HUES48 (cell line): ENCODE results near the gene STARD10.

Experiments used
- H3K27ac ChIP-seq: one replicate; pipeline ENCODE4 v1.7.0; 2013; ENCODE audit warnings: low read depth, low read length, inconsistent platforms
- H3K27me3 ChIP-seq: 2 replicates; pipeline ENCODE4 v1.6.1; 2013; ENCODE audit warnings: mild to moderate bottlenecking, low read length; ENCODE audit not compliant: control insufficient read depth, insufficient read depth
- H3K36me3 ChIP-seq: 2 replicates; pipeline ENCODE4 v1.6.1; 2013; ENCODE audit warnings: low read length; ENCODE audit not compliant: control insufficient read depth, insufficient read depth
- H3K4me1 ChIP-seq: 2 replicates; pipeline ENCODE4 v1.6.1; 2013; ENCODE audit warnings: mild to moderate bottlenecking, low read length; ENCODE audit not compliant: control insufficient read depth, insufficient read depth
- H3K4me3 ChIP-seq: 2 replicates; pipeline ENCODE4 v1.5.1; 2013; ENCODE audit warnings: mild to moderate bottlenecking, low read depth, low read length
- H3K9ac ChIP-seq: 2 replicates; pipeline ENCODE4 v1.6.1; 2013; ENCODE audit warnings: mild to moderate bottlenecking, low read depth, low read length, moderate library complexity
- H3K9me3 ChIP-seq: 2 replicates; pipeline ENCODE4 v1.6.1; 2013; ENCODE audit warnings: low read length; ENCODE audit not compliant: control insufficient read depth, insufficient read depth

STARD10 gene

DNA sequence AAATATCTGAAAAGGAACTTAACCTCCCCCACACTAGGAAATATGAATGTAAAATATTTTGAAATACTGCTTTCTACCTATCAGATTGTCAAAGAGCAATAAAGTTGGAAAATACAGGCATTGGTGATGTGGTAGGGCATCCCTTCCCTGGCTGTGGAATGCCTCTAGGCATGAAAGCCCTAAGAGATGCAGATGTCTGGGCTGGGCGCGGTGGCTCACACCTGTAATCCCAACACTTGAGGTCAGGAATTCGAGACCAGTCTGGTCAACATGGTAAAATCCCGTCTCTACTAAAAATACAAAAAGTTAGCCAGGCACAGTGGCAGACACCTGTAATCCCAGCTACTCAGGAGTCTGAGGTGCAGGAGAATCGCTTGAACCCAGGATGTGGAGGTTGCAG is 63.6 kb downstream of the STARD10 start:
- Histone ChIP-seq H3K9ac (no peak overlapping the region), H3K27ac (no peak overlapping the region), H3K27me3 (no peaks in the 10 kb centered on the region), H3K36me3 (no peaks in the 10 kb centered on the region), H3K9me3 (no peaks in the 10 kb centered on the region), H3K4me1 (peaks cover 11% of the 10 kb centered on the region), H3K4me3 (no peak overlapping the region)

DNA sequence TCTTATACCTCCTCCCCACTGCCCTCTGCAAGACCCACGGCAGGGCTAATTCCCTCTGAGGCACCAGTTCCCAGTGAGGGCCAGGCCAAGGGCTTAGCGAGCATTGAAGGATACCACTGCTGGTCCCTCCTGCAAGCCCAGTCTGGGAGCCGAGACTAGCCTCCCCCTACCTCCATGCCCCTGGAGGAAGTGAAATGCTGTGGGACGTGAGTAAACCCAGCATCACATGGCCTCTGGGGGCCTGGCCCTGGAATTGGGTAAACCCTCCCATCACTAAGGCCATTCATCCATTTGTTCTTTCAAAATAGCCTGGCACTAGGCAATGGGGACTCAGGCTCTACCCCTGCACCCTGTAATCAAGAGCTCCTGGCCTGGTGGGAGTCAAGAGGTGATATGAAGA is 66.3 kb downstream of the STARD10 start:
- no peak overlapping the region for H3K4me3 ChIP-seq
- no peaks in the 10 kb centered on the region for H3K9me3 ChIP-seq
- H3K9ac ChIP-seq, result no peak overlapping the region
- H3K36me3 ChIP-seq, result 0 out of 2 replicates have a peak, but pooled peaks cover 7% of the 10 kb centered on the region
- peaks cover 11% of the 10 kb centered on the region for H3K4me1 ChIP-seq
- no peak overlapping the region for H3K27ac ChIP-seq
- H3K27me3 ChIP-seq, result no peaks in the 10 kb centered on the region

DNA sequence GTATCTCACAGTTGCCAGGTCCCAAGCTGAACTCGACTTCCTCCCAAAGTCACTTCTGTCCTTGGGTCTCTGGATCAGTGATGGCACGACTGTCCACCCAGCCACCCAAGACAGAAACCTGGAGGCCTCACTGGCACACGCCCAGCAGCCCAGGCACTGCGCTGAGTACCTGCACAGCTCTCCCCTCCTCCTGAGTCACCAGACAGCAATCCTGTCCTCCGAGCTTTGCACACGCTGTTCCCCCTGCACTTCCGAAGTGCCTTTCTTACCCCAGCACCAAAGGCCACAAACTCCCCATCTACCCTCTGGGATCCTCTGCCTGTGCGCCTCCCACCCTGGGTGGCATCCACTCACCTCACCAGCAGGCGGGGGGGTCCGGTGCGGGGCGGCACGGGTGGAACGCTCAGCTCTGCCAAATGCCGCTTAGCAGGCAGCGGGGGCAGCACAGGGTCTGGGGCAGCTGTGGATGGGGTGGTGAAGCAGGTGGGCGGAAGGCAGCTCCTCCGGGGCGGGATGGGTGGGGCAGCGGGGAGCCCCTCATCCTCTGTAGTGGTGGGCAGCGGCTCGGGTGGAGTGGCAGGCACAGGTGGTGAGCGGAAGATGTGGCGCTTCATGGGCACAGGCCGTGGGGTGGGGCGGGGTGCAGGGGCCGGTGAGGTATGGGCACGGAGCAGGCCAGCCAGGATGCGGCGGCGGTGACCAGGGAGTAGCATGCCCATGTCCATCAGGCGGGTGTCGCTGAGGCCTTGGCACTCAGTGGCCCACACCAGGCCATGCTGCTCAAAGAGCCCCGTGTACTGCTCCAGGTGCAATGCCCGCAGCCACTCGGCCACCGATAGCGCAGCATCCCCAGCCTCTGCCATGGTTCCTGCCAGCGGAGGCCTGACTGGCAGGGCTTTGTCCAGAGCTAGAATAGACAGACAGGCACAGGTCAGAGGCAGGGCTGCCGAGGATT is 67.3 kb downstream of the STARD10 start:
- Histone ChIP-seq H3K9ac (no peak overlapping the region), H3K9me3 (no peaks in the 10 kb centered on the region), H3K36me3 (0 out of 2 replicates have a peak, but pooled peaks cover 7% of the 10 kb centered on the region), H3K4me3 (no peak overlapping the region), H3K4me1 (peaks cover 11% of the 10 kb centered on the region), H3K27me3 (no peaks in the 10 kb centered on the region), H3K27ac (no peak overlapping the region)

DNA sequence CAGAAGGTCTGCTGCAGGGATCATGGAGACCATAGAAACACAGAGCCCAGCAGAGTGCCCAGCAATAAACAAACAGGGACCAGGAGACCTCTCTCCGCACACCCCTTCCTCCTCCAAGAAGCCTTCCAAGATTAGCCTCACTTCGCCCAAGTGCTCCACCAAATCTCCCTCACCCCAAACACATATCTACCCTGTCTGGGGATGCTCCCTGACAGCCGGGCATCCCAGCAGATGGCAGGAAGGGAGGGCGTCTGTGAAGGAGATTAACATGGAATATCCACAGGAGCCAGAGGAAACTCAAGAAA is 68.2 kb downstream of the STARD10 start:
- Histone ChIP-seq H3K4me1 (peaks cover 8% of the 10 kb centered on the region), H3K36me3 (0 out of 2 replicates have a peak, but pooled peaks cover 7% of the 10 kb centered on the region), H3K27ac (no peak overlapping the region)

DNA sequence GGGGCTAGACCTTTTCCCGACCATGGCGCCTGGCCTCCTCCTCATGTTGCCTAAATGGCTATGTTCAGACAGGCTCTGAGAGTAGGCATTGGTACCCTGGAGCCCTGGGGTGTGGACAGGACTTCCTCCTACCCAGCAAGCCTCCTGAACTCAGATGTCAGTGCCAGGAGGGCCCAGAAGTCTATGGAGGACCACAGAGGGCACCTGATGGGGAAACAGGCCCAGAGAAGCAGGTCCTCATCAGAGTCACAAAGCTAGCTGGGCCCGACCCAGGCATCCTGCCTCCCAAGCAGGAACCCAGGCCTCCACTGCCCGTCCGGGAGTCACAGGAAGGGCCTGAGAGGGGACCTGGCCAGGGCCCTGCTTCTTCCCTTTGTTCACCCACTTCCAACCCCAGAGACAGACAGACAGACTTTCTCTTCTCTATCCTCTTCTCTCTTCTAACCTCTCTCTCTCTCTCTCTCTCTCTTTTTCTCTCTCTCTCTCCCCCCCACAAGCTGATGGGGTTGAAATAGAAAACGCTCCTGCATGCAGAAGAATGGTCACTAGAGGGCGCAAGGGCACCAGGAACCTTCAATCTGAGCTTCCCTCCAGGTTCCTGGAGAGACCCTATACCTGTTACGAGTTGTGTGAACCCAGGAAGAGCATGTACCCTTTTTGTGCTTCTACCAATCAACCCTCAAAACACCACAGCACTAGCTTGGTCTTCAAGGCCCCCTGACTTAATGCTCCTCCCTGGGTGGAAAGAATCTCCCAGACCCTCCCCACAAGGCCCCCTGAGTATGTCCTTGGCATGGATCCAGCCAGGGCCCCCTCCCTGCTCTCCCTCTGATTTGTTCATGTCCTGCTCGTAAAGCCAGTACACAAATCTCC is 68.8 kb downstream of the STARD10 start:
- Histone ChIP-seq H3K27ac (no peak overlapping the region), H3K9ac (no peak overlapping the region), H3K27me3 (no peaks in the 10 kb centered on the region), H3K36me3 (peaks cover 7% of the 10 kb centered on the region; the same call in 1 of the 2 replicates), H3K9me3 (no peaks in the 10 kb centered on the region), H3K4me3 (no peak overlapping the region), H3K4me1 (peaks cover 3% of the 10 kb centered on the region)

More for the DNA sequence above, 68.2 kb downstream of the STARD10 start:
- H3K27me3 ChIP-seq, result no peaks in the 10 kb centered on the region
- no peaks in the 10 kb centered on the region for H3K9me3 ChIP-seq
- no peak overlapping the region for H3K4me3 ChIP-seq
- H3K9ac ChIP-seq, result no peak overlapping the region

DNA sequence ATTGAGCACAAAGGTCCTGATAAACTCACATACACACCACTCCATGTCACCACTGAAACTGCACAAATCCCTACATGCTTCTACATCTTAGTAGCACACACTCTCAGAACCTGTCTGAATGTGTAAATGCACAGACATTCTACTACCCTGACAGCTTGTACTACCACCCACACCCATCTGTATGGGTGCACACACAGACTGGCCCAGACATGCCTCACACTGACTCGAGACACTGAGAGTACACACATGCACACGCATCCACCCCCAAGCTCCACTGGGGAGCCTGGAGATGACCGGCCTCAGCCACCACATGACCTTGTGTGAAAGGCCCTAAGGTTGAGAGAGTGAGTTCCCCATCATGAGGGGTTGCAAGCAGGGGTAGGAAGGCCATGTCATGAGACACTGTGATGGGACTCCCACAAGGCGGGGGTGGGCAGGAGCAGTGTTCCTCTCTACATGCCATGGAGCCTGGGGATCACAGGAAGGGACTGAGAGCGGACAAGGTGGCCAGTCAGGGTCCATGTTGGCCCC is 69.8 kb downstream of the STARD10 start:
- Histone ChIP-seq H3K9me3 (no peaks in the 10 kb centered on the region), H3K4me3 (no peak overlapping the region), H3K36me3 (peaks cover 8% of the 10 kb centered on the region; the same call in 1 of the 2 replicates), H3K27me3 (no peaks in the 10 kb centered on the region), H3K9ac (no peak overlapping the region), H3K27ac (no peak overlapping the region), H3K4me1 (no peaks in the 10 kb centered on the region; the same call in 1 of the 2 replicates)

DNA sequence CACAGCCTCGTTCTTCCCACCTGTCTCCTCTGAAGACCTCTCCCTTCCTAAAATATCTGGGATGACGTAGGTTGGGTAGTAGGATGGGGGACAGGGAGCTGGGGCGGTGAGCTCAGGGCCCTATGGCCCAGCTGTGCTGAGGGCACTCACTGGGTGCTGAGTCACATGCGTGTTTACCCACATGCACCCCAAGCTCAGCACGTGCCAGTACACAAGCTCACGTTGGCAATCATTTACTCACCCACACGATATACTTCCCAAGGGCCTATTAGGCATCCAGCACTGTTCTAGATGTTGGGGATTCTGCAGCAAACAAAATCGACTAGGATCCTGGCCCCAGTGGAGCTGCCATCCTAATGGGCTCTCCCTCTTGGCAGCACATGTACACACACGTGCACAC is 70.3 kb downstream of the STARD10 start:
- Histone ChIP-seq H3K27ac (no peak overlapping the region), H3K4me1 (no peaks in the 10 kb centered on the region; the same call in 1 of the 2 replicates), H3K27me3 (no peaks in the 10 kb centered on the region), H3K9ac (no peak overlapping the region), H3K36me3 (peaks cover 14% of the 10 kb centered on the region; the same call in 1 of the 2 replicates), H3K9me3 (no peaks in the 10 kb centered on the region), H3K4me3 (no peak overlapping the region)

DNA sequence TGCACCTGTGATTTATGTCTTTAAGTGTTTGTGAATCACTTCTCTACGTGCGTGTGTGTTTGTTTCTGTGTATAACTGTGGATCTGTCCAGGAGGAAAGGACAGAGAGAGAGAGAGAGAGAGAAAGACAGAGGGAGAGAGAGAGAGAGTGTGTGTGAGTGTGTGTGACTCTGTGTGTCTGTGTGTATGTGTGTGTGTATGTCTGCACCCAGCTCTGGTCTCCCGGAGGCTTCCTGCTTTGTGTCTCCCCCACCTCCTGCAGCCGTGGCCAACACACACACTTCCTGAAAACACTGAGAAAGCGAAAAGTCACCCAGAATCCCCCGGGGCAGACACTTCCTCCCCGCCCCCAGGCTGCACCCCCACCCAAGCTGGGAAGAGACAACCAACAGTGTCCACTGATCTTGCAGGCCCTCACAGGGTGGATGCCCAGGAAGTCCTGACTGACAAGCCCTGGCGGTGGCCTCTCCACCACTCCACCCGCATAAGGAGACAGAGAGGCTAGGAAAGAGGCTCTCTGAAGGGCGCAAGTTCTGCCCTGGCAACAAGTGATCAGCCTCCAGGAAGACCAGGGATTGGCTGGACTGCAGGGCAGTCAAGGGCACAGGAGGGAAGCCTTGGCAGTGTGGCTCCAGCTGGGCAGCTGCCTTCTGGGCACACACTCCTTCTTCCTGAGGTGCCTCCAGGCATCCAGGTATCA is 71.6 kb downstream of the STARD10 start:
- H3K9me3 ChIP-seq, result no peaks in the 10 kb centered on the region
- no peaks in the 10 kb centered on the region for H3K27me3 ChIP-seq
- no peak overlapping the region for H3K27ac ChIP-seq
- H3K4me3 ChIP-seq, result no peak overlapping the region
- H3K9ac ChIP-seq, result no peak overlapping the region
- no peaks in the 10 kb centered on the region; the same call in 1 of the 2 replicates for H3K4me1 ChIP-seq
- peaks cover 18% of the 10 kb centered on the region; the same call in 1 of the 2 replicates for H3K36me3 ChIP-seq

DNA sequence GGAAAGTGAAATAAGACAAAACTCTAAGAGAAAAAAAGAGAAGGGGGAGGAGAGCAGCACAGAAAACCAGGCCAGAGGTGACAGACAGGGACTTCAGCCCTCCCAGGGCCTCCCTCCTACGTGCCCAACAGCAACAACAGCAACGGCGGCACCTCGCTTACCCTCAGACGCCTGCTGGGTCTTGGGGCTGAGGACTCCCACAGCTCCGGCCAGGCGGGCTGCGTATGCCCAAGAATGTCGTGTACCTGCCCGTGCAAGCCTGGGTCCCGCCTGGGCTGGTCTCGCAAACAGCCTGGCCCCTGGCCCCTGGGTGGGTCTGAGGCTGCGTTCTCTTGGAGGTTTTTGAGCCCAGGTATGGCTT is 72.2 kb downstream of the STARD10 start:
- Histone ChIP-seq H3K27ac (no peak overlapping the region), H3K9ac (no peak overlapping the region), H3K4me1 (no peaks in the 10 kb centered on the region; the same call in 1 of the 2 replicates), H3K36me3 (peaks cover 21% of the 10 kb centered on the region; the same call in 1 of the 2 replicates), H3K4me3 (no peak overlapping the region), H3K9me3 (no peaks in the 10 kb centered on the region), H3K27me3 (no peaks in the 10 kb centered on the region)

DNA sequence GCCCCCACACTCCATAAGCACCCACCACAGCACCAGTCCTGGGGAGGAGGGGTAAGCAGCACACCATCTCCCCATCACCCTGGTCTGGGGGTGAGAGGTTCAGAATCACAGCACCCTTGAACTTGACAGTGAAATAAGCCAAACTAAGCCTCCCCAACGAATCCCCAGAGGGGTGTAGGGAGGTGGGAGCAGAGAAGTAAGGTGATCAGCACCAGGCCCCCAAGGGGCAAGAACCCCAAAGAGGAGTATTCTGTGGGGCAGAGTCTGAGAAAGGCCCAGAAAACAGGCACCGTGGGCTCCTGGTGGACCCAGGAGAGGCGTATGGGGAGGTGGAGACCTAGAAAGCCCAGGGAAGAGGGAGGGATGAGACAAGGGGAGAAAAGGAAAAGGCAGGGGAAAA is 72.6 kb downstream of the STARD10 start:
- Histone ChIP-seq H3K4me3 (no peak overlapping the region), H3K36me3 (peaks cover 24% of the 10 kb centered on the region; the same call in 1 of the 2 replicates), H3K9ac (no peak overlapping the region), H3K27ac (no peak overlapping the region), H3K9me3 (no peaks in the 10 kb centered on the region), H3K4me1 (no peaks in the 10 kb centered on the region; the same call in 1 of the 2 replicates), H3K27me3 (no peaks in the 10 kb centered on the region)
